ENCODE data around the gene ARPC1B.

- TF ChIP-seq CTCF (IDR thresholded peaks at IDR 0.05; ENCODE audit: insufficient read depth, low read depth, low read length) (no peak), EZH2 (IDR thresholded peaks at IDR 0.05; ENCODE audit: insufficient read depth, low read length) (no peak)
Observed at GRCh38 chr7:99357701-99358490, 16.6 kb upstream of the ARPC1B start.
